Dermis blood vessel endothelial cell (primary cell): Measurements from ENCODE around the gene ASPSCR1. TPM values are rescaled to one million over a fixed set of nuclear protein-coding genes. Genes with fewer than 3 reads are reported as not detected.
"Not testable (repeated sequence)": the region's sequence is repeated elsewhere in the genome, so short reads cannot be mapped to it uniquely, and the experiment has no call there.

Experiments used
- DNase-seq: peaks from one replicate; pipeline ENCODE4 v3.0.0; 2010
- total RNA-seq: library from RNA; depleted of rRNA; stranded (reverse); fragments of >200 nt; gene quantifications from 2 replicates; pipeline ENCODE4 v1.2.3, GENCODE V29; 2014

Gene ASPSCR1
- total RNA-seq, 1 donor from 2014 or later, result 20.1 TPM

DNA sequence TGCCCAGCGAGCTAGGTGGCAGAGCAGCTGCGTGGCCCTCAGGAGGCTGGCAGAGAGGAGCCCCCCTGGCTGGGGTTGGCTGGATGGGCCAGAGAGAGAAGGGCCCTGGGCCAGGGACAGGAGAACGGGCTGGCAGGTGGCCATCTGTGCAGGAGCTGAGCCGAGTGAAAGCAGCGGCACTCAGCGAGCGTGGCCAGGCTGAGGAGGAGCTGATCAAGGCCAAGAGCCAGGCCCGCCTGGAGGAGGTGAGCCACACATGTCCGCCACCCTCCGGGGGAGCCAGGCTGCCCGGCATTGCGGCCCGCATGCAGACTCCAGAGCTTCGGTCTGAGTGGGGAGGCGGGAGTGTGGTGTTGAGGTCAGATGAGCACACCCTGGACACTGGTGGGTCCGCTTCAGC lies 52.0 kb downstream of the ASPSCR1 start:
- no peak for DNase-seq

GRCh38 chr17:82029990-82030469 lies 52.6 kb downstream of the ASPSCR1 start:
- DNase-seq, result no peak

DNA sequence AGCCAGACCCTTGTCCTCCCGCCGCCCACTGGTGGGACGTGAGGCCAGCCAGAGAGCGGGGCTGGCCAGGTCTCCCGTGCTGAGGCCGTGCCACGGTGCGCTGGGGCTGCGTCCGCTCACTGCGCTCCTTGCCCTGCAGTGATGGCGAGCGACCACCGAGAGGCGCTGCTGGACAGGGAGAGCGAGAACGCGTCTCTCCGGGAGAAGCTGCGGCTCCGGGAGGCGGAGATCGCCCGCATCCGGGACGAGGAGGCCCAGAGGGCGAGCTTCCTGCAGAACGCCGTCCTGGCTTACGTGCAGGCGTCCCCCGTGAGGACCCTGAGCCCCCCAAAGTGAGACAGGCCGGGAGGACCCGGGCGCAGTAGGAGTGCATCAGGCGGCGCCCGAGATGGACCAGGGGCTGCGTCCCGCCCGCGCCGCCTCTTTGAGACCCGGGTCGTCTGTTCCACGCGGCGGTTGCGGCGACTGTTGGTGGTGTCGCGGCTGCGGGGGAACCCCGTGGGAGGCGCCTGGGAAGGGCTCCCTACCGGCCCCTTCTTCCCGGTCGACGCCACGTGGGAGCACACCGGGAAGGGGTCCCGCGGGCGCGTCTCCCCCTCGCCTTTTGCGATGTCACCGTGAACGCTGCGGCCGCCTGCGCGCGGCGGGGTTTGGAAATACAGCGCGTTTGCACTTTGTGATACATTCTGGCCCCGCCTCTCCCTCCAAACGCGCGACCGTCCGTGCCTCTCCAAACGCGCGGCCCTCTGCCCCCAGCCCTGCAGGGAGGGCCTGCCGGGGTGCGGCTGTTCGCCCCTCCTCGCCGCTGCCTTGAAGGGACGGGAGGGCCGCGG lies 53.3 kb downstream of the ASPSCR1 start:
- DNase-seq, result peak; percentile 92

- peak; percentile 61 for DNase-seq
Measured at GRCh38 chr17:82031303-82031884, 54.0 kb downstream of the ASPSCR1 start, which contains the start of gene RAC3. RAC3 (plus strand) TSS chr17:82031678; CDS start chr17:82031762, 84 bp downstream.

GRCh38 chr17:82031885-82032627 lies 54.6 kb downstream of the ASPSCR1 start:
- no peak for DNase-seq

DNA sequence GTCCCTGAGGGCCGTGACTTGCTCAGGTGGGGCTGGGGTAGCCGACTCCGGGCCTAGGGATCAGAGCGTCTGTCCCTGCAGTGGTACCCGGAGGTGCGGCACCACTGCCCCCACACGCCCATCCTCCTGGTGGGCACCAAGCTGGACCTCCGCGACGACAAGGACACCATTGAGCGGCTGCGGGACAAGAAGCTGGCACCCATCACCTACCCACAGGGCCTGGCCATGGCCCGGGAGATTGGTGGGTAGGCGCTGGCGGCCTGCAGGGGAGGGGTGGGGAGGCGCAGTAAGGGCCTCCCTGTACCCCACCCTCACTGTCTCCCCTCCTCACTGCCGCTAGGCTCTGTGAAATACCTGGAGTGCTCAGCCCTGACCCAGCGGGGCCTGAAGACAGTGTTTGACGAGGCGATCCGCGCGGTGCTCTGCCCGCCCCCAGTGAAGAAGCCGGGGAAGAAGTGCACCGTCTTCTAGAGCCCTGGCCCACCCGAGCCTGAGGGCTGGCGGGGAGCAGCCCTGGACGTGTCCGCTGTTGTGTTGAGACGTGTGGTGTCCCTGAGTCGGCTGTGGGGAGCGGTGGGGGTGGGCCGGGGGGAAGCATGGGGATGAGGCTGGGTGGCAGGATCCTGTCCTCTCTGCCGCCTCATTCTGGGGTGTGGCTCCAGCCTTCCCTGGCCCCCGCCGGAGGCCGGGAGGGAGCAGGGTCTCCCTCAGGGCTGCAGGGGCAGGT lies 56.1 kb downstream of the ASPSCR1 start:
- DNase-seq, result no peak

DNA sequence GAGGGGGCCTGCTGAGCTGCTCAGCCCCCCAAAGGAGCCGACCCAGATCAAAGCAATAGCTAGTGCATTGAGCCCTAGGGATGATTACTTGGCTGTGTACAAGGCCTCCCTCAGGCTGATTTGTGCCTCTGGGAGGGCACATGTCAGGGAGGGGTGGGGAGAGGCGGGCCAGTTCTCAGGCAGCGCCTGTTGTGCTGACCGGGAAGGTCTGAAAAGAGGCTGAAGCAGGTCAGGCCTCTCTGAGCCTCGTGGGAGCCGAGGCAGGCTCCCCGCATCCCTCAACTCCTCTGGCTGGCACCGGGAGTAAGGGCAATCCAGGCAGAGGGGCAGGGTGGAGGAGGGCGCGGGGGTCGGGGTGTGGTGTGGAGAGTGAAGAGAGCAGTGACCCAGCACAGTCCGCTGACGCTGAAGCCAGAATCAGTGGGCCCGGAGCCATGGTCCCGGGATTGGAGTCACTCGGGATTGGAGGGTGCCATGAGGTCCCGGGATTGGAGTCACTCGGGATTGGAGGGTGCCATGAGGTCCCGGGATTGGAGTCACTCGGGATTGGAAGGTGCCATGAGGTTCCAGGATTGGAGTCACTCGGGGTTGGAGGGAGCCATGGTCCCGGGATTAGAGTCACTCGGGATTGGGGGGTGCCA lies 57.1 kb downstream of the ASPSCR1 start:
- DNase-seq, result no peak

DNA sequence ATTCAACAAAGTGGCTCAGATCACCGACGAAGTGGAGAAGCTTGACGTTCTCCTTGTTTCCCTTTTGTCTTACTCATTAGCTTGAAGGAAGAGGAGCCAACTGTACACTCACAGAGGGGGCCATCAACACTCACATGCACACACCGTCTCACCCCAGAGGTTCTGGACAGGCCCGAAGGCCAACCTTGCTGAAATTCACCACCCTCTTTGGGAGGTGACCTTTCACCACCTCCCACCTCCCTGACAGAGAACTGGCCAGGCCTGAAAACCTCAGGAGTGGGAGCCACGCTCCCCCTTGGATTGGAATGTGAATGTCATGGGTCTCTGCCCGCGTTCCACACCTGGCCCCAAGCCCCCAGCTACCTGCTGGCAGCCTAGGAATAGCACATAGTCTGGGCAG lies 58.1 kb downstream of the ASPSCR1 start:
- DNase-seq, result no peak

DNA sequence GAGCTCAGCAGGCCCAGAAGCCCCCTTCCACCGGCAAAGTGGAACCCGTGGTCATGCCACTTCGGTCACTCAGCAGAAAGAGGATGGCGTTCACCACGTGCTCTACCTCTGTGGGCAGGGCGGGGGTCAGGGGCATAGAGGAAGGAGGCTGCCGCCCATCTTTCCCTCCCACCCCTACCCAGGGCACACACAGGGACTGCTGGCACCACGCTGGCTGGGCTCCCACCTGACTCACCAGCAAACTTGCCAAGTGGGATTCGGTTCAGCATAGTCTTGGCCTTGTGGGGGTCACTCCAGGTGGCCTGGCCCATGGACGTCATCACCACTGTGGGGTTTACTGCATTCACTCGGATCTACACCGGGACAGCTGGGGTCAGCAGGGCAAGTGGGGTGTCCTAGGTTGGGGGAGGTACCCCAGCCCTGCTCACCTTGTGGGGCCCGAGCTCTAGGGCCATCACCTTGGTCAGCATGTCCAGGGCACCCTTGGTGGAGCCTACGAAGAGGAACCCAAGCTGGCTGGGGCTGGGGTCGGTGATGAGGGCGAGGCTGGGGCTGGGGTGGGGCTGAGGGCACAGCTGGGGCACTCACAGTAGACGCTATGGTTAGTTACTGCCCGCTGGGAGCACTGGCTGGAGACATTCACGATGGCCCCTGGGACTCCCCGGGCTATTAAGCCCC lies 58.7 kb downstream of the ASPSCR1 start:
- no peak for DNase-seq

DNA sequence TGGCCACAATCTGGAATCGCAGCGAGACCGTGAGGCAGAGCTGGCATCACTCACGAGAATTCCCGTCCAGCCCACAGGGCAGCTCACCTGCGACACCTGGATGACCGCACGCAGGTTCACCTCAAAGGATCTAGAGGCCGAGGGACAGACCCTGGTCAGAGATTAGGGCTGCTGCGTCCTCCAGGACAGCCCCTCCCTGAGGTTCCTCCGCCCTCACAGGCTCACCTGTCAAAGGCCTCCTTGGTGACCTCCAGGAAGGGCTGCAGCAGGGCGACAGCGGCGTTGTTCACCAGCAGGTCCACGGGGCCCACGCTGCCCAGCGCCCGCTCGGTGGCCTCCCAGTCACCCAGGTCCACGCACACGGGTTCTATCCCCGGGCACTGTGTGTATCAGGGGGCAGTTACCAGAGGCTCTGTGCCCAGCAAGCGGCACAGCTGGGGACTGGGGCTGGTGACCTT lies 59.2 kb downstream of the ASPSCR1 start:
- DNase-seq, result no peak

DNA sequence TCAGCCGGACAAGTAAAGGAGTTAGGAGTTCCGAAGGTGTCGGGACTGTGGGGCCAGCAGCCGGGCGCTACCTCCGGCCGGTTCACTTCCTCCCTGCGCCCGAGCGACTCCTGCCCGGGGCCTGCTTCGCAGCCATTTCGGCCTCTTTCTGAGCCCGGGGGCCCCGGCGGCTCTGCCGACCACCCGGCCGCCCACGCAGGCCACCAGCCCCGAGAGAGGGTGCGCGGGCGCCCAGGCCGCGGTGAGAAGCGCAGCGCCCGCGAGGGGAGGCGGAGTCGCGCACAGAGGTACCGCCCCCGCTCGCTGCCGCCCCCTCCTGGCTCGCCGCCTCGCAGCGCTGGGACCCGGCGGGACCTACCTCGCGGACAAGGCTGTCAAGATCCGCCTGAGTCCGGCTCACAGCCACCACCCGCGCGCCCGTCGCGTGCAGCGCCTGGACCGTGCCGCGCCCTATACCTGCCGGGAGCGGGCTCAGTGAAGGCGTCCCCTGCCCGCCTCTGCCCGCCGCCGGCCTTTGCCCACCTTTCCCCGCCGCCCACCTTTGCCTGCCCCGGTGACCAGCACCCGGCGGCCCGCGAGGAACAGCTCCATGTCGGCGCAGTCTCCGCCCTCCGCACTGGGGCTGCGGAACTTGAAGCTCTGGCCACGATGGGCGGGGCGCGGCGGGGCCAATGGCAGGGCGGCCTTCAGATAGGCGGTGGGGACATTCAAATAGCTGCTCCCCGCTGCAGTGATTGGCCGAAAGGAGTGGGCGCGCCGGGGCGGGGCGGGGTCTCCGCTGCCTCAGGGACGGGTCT lies 59.9 kb downstream of the ASPSCR1 start, which contains the start of gene DCXR:
DCXR (minus strand) TSS at position 606 of the 797 bp plus-strand sequence; CDS start at position 591, 15 bp downstream.
- DNase-seq, result peak; percentile 98

GRCh38 chr17:82037889-82038195 lies 60.4 kb downstream of the ASPSCR1 start:
- DNase-seq, result no peak

DNA sequence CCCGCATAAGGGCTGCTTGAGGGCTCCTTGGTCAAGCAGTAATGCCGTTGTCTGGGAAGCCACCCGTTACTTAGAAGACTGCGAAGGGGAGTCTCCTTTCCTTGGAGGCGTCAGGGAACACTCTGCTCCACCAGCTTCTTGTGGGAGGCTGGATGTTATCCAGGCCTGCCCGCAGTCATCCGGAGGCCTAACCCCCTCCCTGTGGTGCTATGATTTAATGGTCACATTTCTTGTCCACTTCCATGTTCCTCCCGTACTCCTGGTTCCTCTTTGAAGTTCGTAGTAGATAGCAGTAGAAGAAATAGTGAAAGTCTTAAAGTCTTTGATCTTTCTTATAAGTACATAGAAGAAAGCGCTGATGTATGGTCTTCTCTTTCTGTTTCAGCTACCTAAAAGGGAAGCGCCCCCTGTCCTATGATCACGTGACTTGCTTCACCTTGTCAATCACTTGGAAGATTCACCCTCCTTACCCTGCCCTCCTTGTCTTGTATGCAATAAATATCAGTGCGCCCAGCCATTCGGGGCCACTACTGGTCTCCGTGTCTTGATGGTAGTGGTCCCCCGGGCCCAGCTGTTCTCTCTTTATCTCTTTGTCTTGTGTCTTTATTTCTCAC lies 61.5 kb downstream of the ASPSCR1 start:
- not testable (repeated sequence) for DNase-seq

DNA sequence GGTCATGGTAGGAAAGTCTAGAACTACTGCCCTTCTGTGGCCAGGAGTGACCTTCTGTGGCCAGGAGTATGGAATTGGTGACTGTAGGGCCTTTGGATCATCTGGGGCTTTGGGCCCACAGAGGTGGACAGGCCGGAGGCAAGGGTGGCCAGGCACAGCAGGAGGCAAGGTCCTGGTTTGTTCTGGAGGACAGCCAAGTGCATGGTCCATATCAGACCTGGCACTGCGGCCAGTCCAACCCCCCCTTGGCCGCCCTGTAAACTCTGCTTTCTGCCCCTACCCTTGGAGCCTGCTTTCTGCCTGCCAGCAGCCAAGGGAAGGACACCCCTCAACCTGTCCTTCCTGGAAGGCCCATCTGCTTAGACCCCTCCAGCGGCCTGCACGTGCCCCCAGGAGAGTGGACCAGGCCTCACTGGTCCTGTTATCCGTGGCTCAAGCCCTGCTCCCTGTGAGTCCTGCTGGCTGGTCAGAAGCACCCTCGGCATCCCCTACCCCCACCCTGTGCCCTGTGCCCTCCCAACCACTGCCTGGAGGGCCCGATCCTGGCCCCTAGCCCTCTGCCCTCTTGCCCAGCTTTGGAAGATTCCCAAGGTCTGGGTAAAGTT lies 62.4 kb downstream of the ASPSCR1 start:
- DNase-seq, result no peak

DNA sequence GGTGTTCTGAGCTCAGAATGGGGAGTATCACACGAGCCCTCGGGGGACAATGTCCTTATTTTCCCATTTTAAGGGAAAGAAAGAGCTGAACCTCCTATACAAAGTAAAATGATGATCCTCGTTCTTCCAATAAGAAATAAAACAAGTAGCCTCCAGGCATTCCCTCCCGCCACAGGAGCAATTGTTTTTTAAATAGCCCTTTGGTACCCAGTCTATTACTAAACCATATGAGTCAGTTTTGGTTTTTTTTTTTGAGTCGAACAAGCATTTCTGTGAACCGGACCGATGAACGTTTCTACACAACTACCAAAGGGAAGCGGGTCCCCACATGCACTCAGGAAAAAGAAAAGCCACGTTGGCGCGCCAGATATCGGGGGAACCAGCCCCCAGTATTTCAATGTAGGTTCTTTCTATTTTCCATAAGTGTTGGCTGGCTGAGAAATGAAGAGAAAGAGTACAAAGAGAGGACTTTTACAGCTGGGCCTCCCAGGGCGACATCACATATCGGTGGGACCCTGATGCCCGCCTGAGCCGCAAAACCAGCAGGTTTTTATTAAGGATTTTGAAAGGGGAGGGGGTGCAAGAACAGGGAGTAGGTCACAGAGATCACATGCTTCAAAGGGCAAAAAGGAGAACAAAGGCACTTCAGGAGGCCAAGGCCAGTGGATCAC lies 63.9 kb downstream of the ASPSCR1 start:
- no peak for DNase-seq

DNA sequence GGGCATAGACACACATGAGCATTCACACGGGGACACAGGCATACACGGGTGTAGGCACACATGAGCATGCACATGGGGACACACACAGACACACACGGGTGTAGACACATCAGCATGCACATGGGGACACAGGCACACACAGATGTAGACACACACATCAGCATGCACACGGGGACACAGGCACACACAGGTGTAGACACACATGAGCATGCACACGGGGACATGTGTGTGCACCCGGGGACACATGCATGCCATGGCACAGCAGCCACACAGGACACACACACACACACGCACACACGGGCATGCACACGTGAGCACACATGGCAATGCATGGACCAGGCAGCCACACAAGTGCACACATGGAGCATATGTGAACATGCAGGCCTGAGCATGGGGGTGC lies 65.2 kb downstream of the ASPSCR1 start:
- no peak for DNase-seq

- DNase-seq, result no peak
Measured at GRCh38 chr17:82043507-82043906, 66.1 kb downstream of the ASPSCR1 start.

- DNase-seq, result no peak
Measured at GRCh38 chr17:82045936-82046484, 68.6 kb downstream of the ASPSCR1 start.

DNA sequence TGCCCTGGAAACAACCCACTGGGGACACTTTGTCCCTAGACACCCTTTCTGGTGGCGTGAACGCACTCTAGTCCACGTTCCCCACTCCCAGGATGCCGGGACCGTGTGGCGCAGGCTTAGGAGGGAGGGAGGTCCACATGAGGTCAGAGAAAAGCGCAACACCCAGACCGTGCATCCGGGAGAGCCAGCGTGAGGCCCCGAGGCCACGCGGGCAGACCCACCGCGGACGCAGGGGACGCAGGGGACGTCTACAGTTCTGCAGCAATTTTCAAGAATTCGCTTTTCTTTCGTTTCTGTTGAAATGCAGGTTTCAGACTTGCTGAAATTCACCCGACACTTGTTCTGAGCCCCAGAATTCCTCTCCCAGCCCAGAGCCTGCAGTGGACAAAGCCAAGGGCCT lies 69.5 kb downstream of the ASPSCR1 start:
- DNase-seq, result no peak
